Caco-2 (cell line): ENCODE data around the gene PSD. TPM values are rescaled to one million over a fixed set of nuclear protein-coding genes. Genes with fewer than 3 reads are reported as not detected.

ENCODE experiments used
- BruUV-seq: library from RNA; stranded (reverse); fragments of 400-500 nt; replicated peaks from 2 replicates; lab custom pipeline; 2021; lab: Mats Ljungman, UMichigan
- CTCF ChIA-PET: fragments of 300-600 bp; sonication (Branson Sonifier 250); formaldehyde crosslinking; loops from one replicate; lab custom pipeline; 2022; ENCODE audit warnings: antibody characterized with exemption; lab: Charles Lee
- POLR2A ChIA-PET: fragments of 300-600 bp; sonication (Branson Sonifier 250); formaldehyde crosslinking; loops from one replicate; lab custom pipeline; 2022; ENCODE audit warnings: antibody characterized with exemption; lab: Charles Lee
- DNase-seq, 2 experiments: peaks; one replicate each; pipeline versions ENCODE4 v3.0.0 to v3.0.0-alpha.2; 2020 to 2022
- H3K27me3 ChIP-seq: replicated peaks from 2 replicates; pipeline ENCODE4 v1.6.0; 2011; ENCODE audit warnings: low read length; ENCODE audit not compliant: control insufficient read depth, insufficient read depth
- H3K36me3 ChIP-seq: 2 replicates; pipeline ENCODE4 v1.5.1; 2011; ENCODE audit warnings: low read length; ENCODE audit not compliant: control insufficient read depth, insufficient read depth
- H3K4me1 ChIP-seq: fragments of 250-450 bp; sonication (Bioruptor Pico); 2 replicates; pipeline ENCODE4 v1.5.1; 2020; ENCODE audit warnings: mild to moderate bottlenecking
- H3K4me3 ChIP-seq: 2 replicates; pipeline ENCODE4 v1.5.1; 2011; ENCODE audit warnings: low read depth, mild to moderate bottlenecking, control low read depth, low read length
- H3K9me3 ChIP-seq: fragments of 250-450 bp; sonication (Bioruptor Pico); 2 replicates; pipeline ENCODE4 v1.5.1; 2020; ENCODE audit warnings: mild to moderate bottlenecking, moderate library complexity
- H3K27ac Mint-ChIP-seq: one replicate; pipeline ENCODE4 v1.8.0; 2022; ENCODE audit warnings: mixed read lengths; ENCODE audit not compliant: unreplicated experiment
- H3K27me3 Mint-ChIP-seq: one replicate; pipeline ENCODE4 v1.8.0; 2022; ENCODE audit warnings: mixed read lengths; ENCODE audit not compliant: insufficient read depth, unreplicated experiment
- H3K36me3 Mint-ChIP-seq: one replicate; pipeline ENCODE4 v1.8.0; 2022; ENCODE audit warnings: mild to moderate bottlenecking, mixed read lengths; ENCODE audit not compliant: insufficient read depth, unreplicated experiment
- H3K4me1 Mint-ChIP-seq: one replicate; pipeline ENCODE4 v1.8.0; 2022; ENCODE audit warnings: low read depth, mixed read lengths; ENCODE audit not compliant: unreplicated experiment
- H3K4me3 Mint-ChIP-seq: one replicate; pipeline ENCODE4 v1.8.0; 2022; ENCODE audit warnings: mild to moderate bottlenecking, moderate library complexity, mixed read lengths; ENCODE audit not compliant: unreplicated experiment
- H3K9me3 Mint-ChIP-seq: one replicate; pipeline ENCODE4 v1.8.0; 2022; ENCODE audit warnings: mixed read lengths; ENCODE audit not compliant: unreplicated experiment
- CTCF ChIP-seq, 2 experiments: fragments of 200-600 bp in 1 of 2; IDR thresholded peaks; 1 replicate in 1 of 2; 2 replicates in 1 of 2; pipeline versions ENCODE4 v1.5.1 to v1.8.0; 2011 to 2022; ENCODE audit warnings: antibody characterized with exemption in 1 of 2, control low read depth in 1 of 2, inconsistent platforms in 1 of 2, low read depth in 1 of 2, low read length in 1 of 2, mild to moderate bottlenecking in 1 of 2, moderate library complexity in 1 of 2; ENCODE audit not compliant: insufficient read depth in 1 of 2, severe bottlenecking in 1 of 2, unreplicated experiment in 1 of 2
- intact Hi-C: fragments of 100-400 bp; cut with micrococcal nuclease; formaldehyde crosslinking; loops from one replicate; pipeline ENCODE4 v1.10.0; 2022; ENCODE audit not compliant: unreplicated experiment
- total RNA-seq: library from RNA; stranded (reverse); gene quantifications from 2 replicates; pipeline ENCODE4 v1.2.3, GENCODE V29; 2022

PSD gene
- total RNA-seq, 1 experiment from 2014 or later, result 2.8 TPM

GRCh38 chr10:102431452-102432124 is 13.0 kb upstream of the PSD start:
- Histone ChIP-seq H3K4me3 (peak overlapping the region; percentile 77), H3K4me1 (peaks cover 11% of the 10 kb centered on the region), H3K27me3 (no peaks in the 10 kb centered on the region), H3K36me3 (no peaks in the 10 kb centered on the region), H3K9me3 (no peaks in the 10 kb centered on the region)
- Mint-ChIP-seq H3K4me1 (peaks cover 28% of the 10 kb centered on the region), H3K36me3 (no peaks in the 10 kb centered on the region), H3K27me3 (no peaks in the 10 kb centered on the region), H3K4me3 (peak overlapping the region; percentile 73), H3K9me3 (no peaks in the 10 kb centered on the region), H3K27ac (peak overlapping the region; percentile 65)
- ChIA-PET CTCF (interaction anchor here (1.0 to 2.2 kb wide), 5 partner anchors 10 to 202 kb away, joined by 3 to 37 read pairs (median 6); partner anchors contain the start of genes ACTR1A and FBXL15), POLR2A (interaction anchor here (0.7 to 2.2 kb wide), 5 partner anchors 9 to 71 kb away, joined by 4 to 21 read pairs (median 6); partner anchors contain the start of genes ACTR1A, C10orf95, FBXL15 and NFKB2)
- no peak for TF ChIP-seq CTCF (IDR thresholded peaks at IDR 0.05; ENCODE audit: insufficient read depth in 1 of 2, low read depth in 1 of 2, low read length in 1 of 2, severe bottlenecking in 1 of 2, unreplicated experiment in 1 of 2)
- intact Hi-C loops, result loop anchor here (1.0 to 2.0 kb wide), 5 partner anchors 9 to 71 kb away; partner anchors contain the start of genes ACTR1A and SUFU
- no TSS peak for BruUV-seq
- peak in 1 of 2 experiments; percentile 23 for DNase-seq

- POLR2A ChIA-PET, result no interaction called here
- H3K4me3 ChIP-seq, result no peak overlapping the region
- H3K36me3 ChIP-seq, result no peaks in the 10 kb centered on the region
- DNase-seq, result no peak
- Mint-ChIP-seq H3K36me3 (no peaks in the 10 kb centered on the region), H3K27me3 (no peaks in the 10 kb centered on the region), H3K27ac (no peak overlapping the region), H3K9me3 (no peaks in the 10 kb centered on the region), H3K4me3 (no peak overlapping the region), H3K4me1 (peaks cover 16% of the 10 kb centered on the region)
- no peak for TF ChIP-seq CTCF (IDR thresholded peaks at IDR 0.05; ENCODE audit: insufficient read depth in 1 of 2, low read depth in 1 of 2, low read length in 1 of 2, severe bottlenecking in 1 of 2, unreplicated experiment in 1 of 2)
- no peaks in the 10 kb centered on the region for H3K27me3 ChIP-seq
- intact Hi-C loops, result no loop called here
- peaks cover 2% of the 10 kb centered on the region for H3K4me1 ChIP-seq
- no peaks in the 10 kb centered on the region for H3K9me3 ChIP-seq
- CTCF ChIA-PET, result no interaction called here
- BruUV-seq, result no TSS peak
Measured at GRCh38 chr10:102429468-102429867, 10.9 kb upstream of the PSD start.

GRCh38 chr10:102426803-102427287 is 8.3 kb upstream of the PSD start:
- H3K9me3 Mint-ChIP-seq, result no peaks in the 10 kb centered on the region
- no peak for TF ChIP-seq CTCF (IDR thresholded peaks at IDR 0.05; ENCODE audit: insufficient read depth in 1 of 2, low read depth in 1 of 2, low read length in 1 of 2, severe bottlenecking in 1 of 2, unreplicated experiment in 1 of 2)
- H3K36me3 ChIP-seq, result 0 out of 2 replicates have a peak, but pooled peaks cover 1% of the 10 kb centered on the region
- DNase-seq, result no peak
- POLR2A ChIA-PET, result interaction anchor here (0.6 kb wide), 1 partner anchor 23 kb away, joined by 3 read pairs; no protein-coding TSS in a partner anchor
- peaks cover 7% of the 10 kb centered on the region for H3K36me3 Mint-ChIP-seq
- H3K27me3 Mint-ChIP-seq, result no peaks in the 10 kb centered on the region
- H3K4me3 Mint-ChIP-seq, result no peak overlapping the region
- peaks cover 6% of the 10 kb centered on the region for H3K4me1 Mint-ChIP-seq
- CTCF ChIA-PET, result no interaction called here
- intact Hi-C loops, result no loop called here
- H3K4me3 ChIP-seq, result no peak overlapping the region
- no peaks in the 10 kb centered on the region for H3K9me3 ChIP-seq
- no TSS peak for BruUV-seq
- H3K4me1 ChIP-seq, result peaks cover 5% of the 10 kb centered on the region; the same call in 1 of the 2 replicates
- no peaks in the 10 kb centered on the region for H3K27me3 ChIP-seq
- no peak overlapping the region for H3K27ac Mint-ChIP-seq
